SK-N-SH (cell line): Measurements from ENCODE around the gene RPS6KA2. TPM values are rescaled to one million over a fixed set of nuclear protein-coding genes. Genes with fewer than 3 reads are reported as not detected.

ENCODE experiments used
- CTCF ChIA-PET: fragments of 300-600, 350-600 bp; formaldehyde crosslinking; extraction: SDS; loops from one replicate; lab custom pipeline; 2021; lab: Yijun Ruan, JAX
- POLR2A ChIA-PET: fragments of 350-600 bp; sonication (Branson Sonifier 250); formaldehyde crosslinking; extraction: SDS; loops from one replicate; lab custom pipeline; 2020; ENCODE audit warnings: antibody characterized with exemption, inconsistent platforms; lab: Yijun Ruan, JAX
- DNase-seq: peaks from one replicate; pipeline ENCODE4 v3.0.0; 2012
- H2AFZ ChIP-seq: fragments of 200-600 bp; sonication (generic); 2 replicates; pipeline ENCODE4 v1.8.1; 2016; ENCODE audit warnings: antibody characterized with exemption, mild to moderate bottlenecking, low read depth
- H3F3A ChIP-seq: fragments of 200-600 bp; sonication (generic); replicated peaks from 2 replicates; pipeline ENCODE3; 2016; ENCODE audit warnings: antibody characterized with exemption, mild to moderate bottlenecking; ENCODE audit not compliant: insufficient read depth
- H3K27ac ChIP-seq, 2 experiments: fragments of 200-500 bp in 1 of 2; fragments of 200-600 bp in 1 of 2; sonication (Bioruptor generic) in 1 of 2; sonication (generic), shearing (Covaris generic) in 1 of 2; 2 replicates each; pipeline versions ENCODE4 v1.5.1 to v1.6.1; 2014 to 2016; ENCODE audit warnings: low read depth in 2 of 2, inconsistent platforms in 1 of 2, low read length in 1 of 2, mild to moderate bottlenecking in 1 of 2, mixed read lengths in 1 of 2
- H3K27me3 ChIP-seq: fragments of 200-600 bp; sonication (generic), shearing (Covaris generic); 2 replicates; pipeline ENCODE4 v1.6.1; 2016; ENCODE audit warnings: mixed run types; ENCODE audit not compliant: insufficient read depth
- H3K36me3 ChIP-seq, 2 experiments: fragments of 200-500 bp in 1 of 2; fragments of 200-600 bp in 1 of 2; sonication (Bioruptor generic) in 1 of 2; sonication (generic) in 1 of 2; replicated peaks in 1 of 2; 2 replicates each; pipeline versions ENCODE3 to v1.5.1; 2014 to 2016; ENCODE audit warnings: low read length in 1 of 2, mild to moderate bottlenecking in 1 of 2; ENCODE audit not compliant: insufficient read depth in 2 of 2, control insufficient read depth in 1 of 2
- H3K4me1 ChIP-seq, 2 experiments: fragments of 200-500 bp in 1 of 2; fragments of 200-600 bp in 1 of 2; sonication (Bioruptor generic) in 1 of 2; sonication (generic), shearing (Covaris generic) in 1 of 2; 2 replicates each; pipeline versions ENCODE4 v1.5.1 to v1.6.1; 2014 to 2016; ENCODE audit warnings: low read depth in 1 of 2, low read length in 1 of 2, mixed run types in 1 of 2; ENCODE audit not compliant: insufficient read depth in 2 of 2, control insufficient read depth in 1 of 2
- H3K4me2 ChIP-seq: fragments of 200-600 bp; sonication (generic), shearing (Covaris generic); 2 replicates; pipeline ENCODE4 v1.6.1; 2017; ENCODE audit warnings: mixed run types
- H3K4me3 ChIP-seq, 2 experiments: fragments of 200-500 bp in 1 of 2; fragments of 200-600 bp in 1 of 2; sonication (Bioruptor generic) in 1 of 2; sonication (generic), shearing (Covaris generic) in 1 of 2; 2 replicates each; pipeline versions ENCODE4 v1.5.1 to v1.8.1; 2014 to 2016; ENCODE audit warnings: low read depth in 2 of 2, inconsistent platforms in 1 of 2, low read length in 1 of 2, mild to moderate bottlenecking in 1 of 2, mixed read lengths in 1 of 2, moderate library complexity in 1 of 2
- H3K79me2 ChIP-seq: fragments of 200-600 bp; sonication (generic); 2 replicates; pipeline ENCODE4 v1.8.1; 2017; ENCODE audit warnings: mild to moderate bottlenecking; ENCODE audit not compliant: insufficient read depth
- H3K9ac ChIP-seq: fragments of 200-600 bp; sonication (generic); 2 replicates; pipeline ENCODE4 v1.6.1; 2017; ENCODE audit warnings: mixed run types
- H3K9me2 ChIP-seq: fragments of 200-600 bp; sonication (generic); 2 replicates; pipeline ENCODE4 v1.6.1; 2017; ENCODE audit warnings: mixed run types
- H3K9me3 ChIP-seq: fragments of 200-600 bp; sonication (generic); 2 replicates; pipeline ENCODE4 v1.6.1; 2017; ENCODE audit warnings: mixed run types, mild to moderate bottlenecking, moderate library complexity
- H4K20me1 ChIP-seq: fragments of 200-600 bp; sonication (generic); 2 replicates; pipeline ENCODE4 v1.6.1; 2017; ENCODE audit warnings: mild to moderate bottlenecking, mixed run types; ENCODE audit not compliant: insufficient read depth
- CHD2 ChIP-seq: fragments of 150-350 bp; IDR thresholded peaks from 2 replicates; pipeline ENCODE4 v1.6.1; 2018; ENCODE audit warnings: low read length; ENCODE audit not compliant: partially characterized antibody
- FOSL2 ChIP-seq: IDR thresholded peaks from 2 replicates; pipeline ENCODE4 v1.4.0; 2012; ENCODE audit warnings: low read depth, mild to moderate bottlenecking, moderate library complexity, borderline replicate concordance
- GABPA ChIP-seq: IDR thresholded peaks from 2 replicates; pipeline ENCODE4 v1.4.0; 2012; ENCODE audit warnings: low read depth, mild to moderate bottlenecking
- JUND ChIP-seq: IDR thresholded peaks from 2 replicates; pipeline ENCODE4 v1.4.0; 2012
- MEF2A ChIP-seq: IDR thresholded peaks from 2 replicates; pipeline ENCODE4 v1.4.0; 2012; ENCODE audit warnings: low read depth, borderline replicate concordance
- RAD21 ChIP-seq: IDR thresholded peaks from 2 replicates; pipeline ENCODE4 v1.6.1; 2012; ENCODE audit warnings: mild to moderate bottlenecking, low read length
- RFX5 ChIP-seq: IDR thresholded peaks from 2 replicates; pipeline ENCODE4 v1.6.1; 2012; ENCODE audit warnings: mild to moderate bottlenecking, improper control_type of control experiment, low read length
- TCF12 ChIP-seq: IDR thresholded peaks from 2 replicates; pipeline ENCODE4 v1.4.0; 2012
- YY1 ChIP-seq: IDR thresholded peaks from 2 replicates; pipeline ENCODE4 v1.4.0; 2012; ENCODE audit warnings: low read depth, mild to moderate bottlenecking
- WGBS: methylation state at CpG from one replicate; pipeline ENCODE4 v1.1.6; 2017; ENCODE audit warnings: low lambda C conversion rate; 5-methylcytosine and 5-hydroxymethylcytosine counted together
- polyA plus RNA-seq, 3 experiments: library from polyadenylated mRNA; depleted of rRNA; stranded (reverse); fragments of >200 nt; gene quantifications; 2 replicates each; pipeline ENCODE4 v1.2.3, GENCODE V29; 2012
- TF ChIP-seq, protein P1 (sequence below): IDR thresholded peaks from 2 replicates; pipeline ENCODE4 v1.6.1; 2012; ENCODE audit warnings: mild to moderate bottlenecking, low read depth, low read length, moderate library complexity
- TF ChIP-seq, protein P2 (sequence below): IDR thresholded peaks from 2 replicates; pipeline ENCODE4 v1.4.0; 2012; ENCODE audit warnings: low read depth
- TF ChIP-seq, protein P3 (sequence below): IDR thresholded peaks from 2 replicates; pipeline ENCODE4; 2012

Gene RPS6KA2
- polyA plus RNA-seq, 1 of the 3 experiments (the other 2 are of a cell fraction): 59.5 TPM

GRCh38 chr6:166659581-166659980 is 32.5 kb upstream of the RPS6KA2 start (continued):
- TF ChIP-seq, protein P1, sequence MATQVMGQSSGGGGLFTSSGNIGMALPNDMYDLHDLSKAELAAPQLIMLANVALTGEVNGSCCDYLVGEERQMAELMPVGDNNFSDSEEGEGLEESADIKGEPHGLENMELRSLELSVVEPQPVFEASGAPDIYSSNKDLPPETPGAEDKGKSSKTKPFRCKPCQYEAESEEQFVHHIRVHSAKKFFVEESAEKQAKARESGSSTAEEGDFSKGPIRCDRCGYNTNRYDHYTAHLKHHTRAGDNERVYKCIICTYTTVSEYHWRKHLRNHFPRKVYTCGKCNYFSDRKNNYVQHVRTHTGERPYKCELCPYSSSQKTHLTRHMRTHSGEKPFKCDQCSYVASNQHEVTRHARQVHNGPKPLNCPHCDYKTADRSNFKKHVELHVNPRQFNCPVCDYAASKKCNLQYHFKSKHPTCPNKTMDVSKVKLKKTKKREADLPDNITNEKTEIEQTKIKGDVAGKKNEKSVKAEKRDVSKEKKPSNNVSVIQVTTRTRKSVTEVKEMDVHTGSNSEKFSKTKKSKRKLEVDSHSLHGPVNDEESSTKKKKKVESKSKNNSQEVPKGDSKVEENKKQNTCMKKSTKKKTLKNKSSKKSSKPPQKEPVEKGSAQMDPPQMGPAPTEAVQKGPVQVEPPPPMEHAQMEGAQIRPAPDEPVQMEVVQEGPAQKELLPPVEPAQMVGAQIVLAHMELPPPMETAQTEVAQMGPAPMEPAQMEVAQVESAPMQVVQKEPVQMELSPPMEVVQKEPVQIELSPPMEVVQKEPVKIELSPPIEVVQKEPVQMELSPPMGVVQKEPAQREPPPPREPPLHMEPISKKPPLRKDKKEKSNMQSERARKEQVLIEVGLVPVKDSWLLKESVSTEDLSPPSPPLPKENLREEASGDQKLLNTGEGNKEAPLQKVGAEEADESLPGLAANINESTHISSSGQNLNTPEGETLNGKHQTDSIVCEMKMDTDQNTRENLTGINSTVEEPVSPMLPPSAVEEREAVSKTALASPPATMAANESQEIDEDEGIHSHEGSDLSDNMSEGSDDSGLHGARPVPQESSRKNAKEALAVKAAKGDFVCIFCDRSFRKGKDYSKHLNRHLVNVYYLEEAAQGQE: no peak
- no peak for TF ChIP-seq CHD2
- TF ChIP-seq YY1: no peak
- TF ChIP-seq RFX5: no peak
- no peak for TF ChIP-seq TCF12
- TF ChIP-seq GABPA: no peak
- TF ChIP-seq JUND: no peak

GRCh38 chr6:166658792-166659150 is 31.7 kb upstream of the RPS6KA2 start:
- Histone ChIP-seq H3K9ac (no peak overlapping the region), H3K79me2 (no peaks in the 10 kb centered on the region), H3K4me1 (peaks cover 0 to 24% of the 10 kb centered on the region in 2 experiments; a peak in 2 of 4 replicates), H3K27me3 (no peaks in the 10 kb centered on the region; the same call in 1 of the 2 replicates), H3K9me3 (no peaks in the 10 kb centered on the region), H4K20me1 (no peaks in the 10 kb centered on the region), H3K9me2 (no peaks in the 10 kb centered on the region), H3K27ac (no peak overlapping the region), H2AFZ (no peak overlapping the region), H3K36me3 (no peaks in the 10 kb centered on the region), H3K4me2 (no peak overlapping the region), H3F3A (no peaks in the 10 kb centered on the region), H3K4me3 (no peak overlapping the region)
- ChIA-PET POLR2A (no interaction called here), CTCF (no interaction called here)
- WGBS: 85% methylated on average over 9 of the region's 9 CpGs
- TF ChIP-seq, protein P2, sequence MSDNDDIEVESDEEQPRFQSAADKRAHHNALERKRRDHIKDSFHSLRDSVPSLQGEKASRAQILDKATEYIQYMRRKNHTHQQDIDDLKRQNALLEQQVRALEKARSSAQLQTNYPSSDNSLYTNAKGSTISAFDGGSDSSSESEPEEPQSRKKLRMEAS: no peak
- no peak for TF ChIP-seq FOSL2
- TF ChIP-seq MEF2A: no peak
- no peak for TF ChIP-seq JUND
- TF ChIP-seq TCF12: no peak
- TF ChIP-seq, protein P3, sequence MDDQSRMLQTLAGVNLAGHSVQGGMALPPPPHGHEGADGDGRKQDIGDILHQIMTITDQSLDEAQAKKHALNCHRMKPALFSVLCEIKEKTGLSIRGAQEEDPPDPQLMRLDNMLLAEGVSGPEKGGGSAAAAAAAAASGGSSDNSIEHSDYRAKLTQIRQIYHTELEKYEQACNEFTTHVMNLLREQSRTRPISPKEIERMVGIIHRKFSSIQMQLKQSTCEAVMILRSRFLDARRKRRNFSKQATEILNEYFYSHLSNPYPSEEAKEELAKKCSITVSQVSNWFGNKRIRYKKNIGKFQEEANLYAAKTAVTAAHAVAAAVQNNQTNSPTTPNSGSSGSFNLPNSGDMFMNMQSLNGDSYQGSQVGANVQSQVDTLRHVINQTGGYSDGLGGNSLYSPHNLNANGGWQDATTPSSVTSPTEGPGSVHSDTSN: no peak
- no peak for TF ChIP-seq RAD21
- no peak for TF ChIP-seq CHD2
- no peak for DNase-seq
